Fibroblast of pulmonary artery (primary cell): ENCODE data around the gene ABHD3.
"Not testable (repeated sequence)": the region's sequence is repeated elsewhere in the genome, so short reads cannot be mapped to it uniquely, and the experiment has no call there.

ENCODE experiments used
- DNase-seq: peaks from one replicate; pipeline ENCODE4 v3.0.0-alpha.2; 2010; ENCODE audit warnings: low read depth
- H3K4me3 ChIP-seq: replicated peaks from 2 replicates; pipeline ENCODE4 v1.5.1; 2011; ENCODE audit warnings: low read depth, mild to moderate bottlenecking, control low read depth, low read length, moderate library complexity
- CTCF ChIP-seq: IDR thresholded peaks from 2 replicates; pipeline ENCODE4 v1.5.1; 2011; ENCODE audit warnings: mild to moderate bottlenecking, control low read depth, low read length, inconsistent platforms; ENCODE audit errors: missing control alignments

ABHD3 gene

DNA sequence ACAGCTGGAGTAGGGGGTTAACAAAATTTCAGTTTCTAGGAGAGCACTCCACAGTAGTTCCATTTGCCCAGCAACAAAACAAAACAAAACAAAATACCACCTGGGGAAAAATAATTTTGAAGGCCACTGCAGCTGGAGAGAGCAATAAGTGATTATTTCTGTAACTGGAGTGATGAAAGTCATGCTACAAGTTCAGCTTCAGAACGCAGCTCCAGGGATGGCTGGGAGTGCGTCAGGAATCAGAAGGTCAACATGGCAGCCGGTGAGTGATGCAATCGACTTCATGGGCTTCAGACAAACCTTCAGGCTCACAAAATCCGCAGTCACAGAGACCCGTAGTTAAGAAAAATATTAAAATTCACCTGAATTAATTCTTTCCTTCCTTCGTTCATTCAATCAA lies 41.0 kb downstream of the ABHD3 start:
- TF ChIP-seq CTCF: no peak
- no peak overlapping the region for H3K4me3 ChIP-seq
- DNase-seq: no peak

DNA sequence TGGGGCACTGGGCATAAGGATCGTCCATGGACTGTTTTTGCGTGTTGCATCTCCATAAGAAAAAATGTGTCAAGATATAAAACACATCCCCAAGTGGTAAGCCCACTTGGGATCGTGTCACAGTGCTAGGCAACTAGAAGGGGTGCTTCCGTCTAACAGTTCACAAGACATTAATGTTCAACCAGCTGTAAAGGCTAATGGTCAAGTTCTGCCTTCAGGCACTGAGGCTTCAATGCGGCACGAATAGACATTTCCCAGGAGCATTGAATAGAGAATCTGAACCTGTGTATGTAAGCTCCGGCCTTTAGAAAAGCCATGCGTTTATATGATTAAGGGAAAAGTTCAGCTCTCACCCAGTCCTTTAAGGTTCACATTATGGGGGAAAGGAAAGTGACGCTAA lies 42.0 kb downstream of the ABHD3 start:
- H3K4me3 ChIP-seq: no peak overlapping the region
- DNase-seq: no peak
- TF ChIP-seq CTCF: no peak

- no peak overlapping the region for H3K4me3 ChIP-seq
- no peak for TF ChIP-seq CTCF
- no peak for DNase-seq
Measured at GRCh38 chr18:21660078-21660477, 44.5 kb downstream of the ABHD3 start.

DNA sequence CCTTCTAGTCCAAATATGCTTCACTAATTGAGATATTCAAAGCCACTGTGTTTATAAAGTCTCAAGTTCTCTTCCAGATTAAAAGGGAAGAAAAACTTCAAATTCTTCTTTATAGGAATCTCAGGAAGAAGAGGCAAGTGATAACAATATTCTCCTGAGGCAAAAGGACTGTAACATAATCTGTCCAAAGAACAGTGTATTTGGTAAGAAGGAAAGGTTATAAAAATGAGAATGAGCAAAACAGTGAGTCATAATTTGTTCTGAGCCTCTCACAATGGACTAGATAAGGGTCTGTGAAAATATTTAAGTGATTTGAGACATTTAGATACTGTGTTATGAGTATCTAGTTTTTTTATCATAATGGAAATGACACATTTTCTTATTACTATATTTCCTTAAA lies 48.2 kb downstream of the ABHD3 start:
- DNase-seq: peak; percentile 69
- no peak for TF ChIP-seq CTCF
- no peak overlapping the region for H3K4me3 ChIP-seq

GRCh38 chr18:21653361-21653760 lies 51.2 kb downstream of the ABHD3 start:
- no peak overlapping the region for H3K4me3 ChIP-seq
- TF ChIP-seq CTCF: no peak
- no peak for DNase-seq

- DNase-seq: no peak
- no peak for TF ChIP-seq CTCF
- H3K4me3 ChIP-seq: no peak overlapping the region
Measured at GRCh38 chr18:21652073-21652472, 52.5 kb downstream of the ABHD3 start.

GRCh38 chr18:21650311-21650710 lies 54.3 kb downstream of the ABHD3 start:
- no peak overlapping the region for H3K4me3 ChIP-seq
- TF ChIP-seq CTCF: no peak
- no peak for DNase-seq

DNA sequence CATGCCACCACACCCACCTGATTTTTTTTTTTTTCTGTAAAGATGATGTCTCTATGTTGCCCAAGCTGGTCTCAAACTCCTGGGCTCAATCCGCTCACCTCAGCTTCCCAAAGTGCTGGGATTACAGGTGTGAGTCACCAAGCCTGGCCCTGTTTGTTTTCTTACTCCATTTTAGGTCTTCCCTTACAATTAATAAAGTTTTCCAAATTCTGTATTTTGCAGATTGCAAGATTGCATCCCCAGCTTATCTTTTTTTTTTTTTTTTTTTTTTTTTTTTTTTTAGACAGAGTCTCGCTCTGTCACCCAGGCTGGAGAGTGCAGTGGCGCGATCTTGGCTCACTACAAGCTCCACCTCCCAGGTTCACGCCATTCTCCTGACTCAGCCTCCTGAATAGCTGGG lies 64.2 kb downstream of the ABHD3 start:
- DNase-seq, H3K4me3 ChIP-seq: not testable (repeated sequence)
